Endothelial cell of hepatic sinusoid (primary cell): Measurements from ENCODE around the gene KLHDC3.

Source experiments
- in situ Hi-C: cut with HindIII; loops from 2 replicates; pipeline ENCODE4 v1.10.0; 2017; ENCODE audit warnings: low sequenced_read_pairs

Gene KLHDC3

DNA sequence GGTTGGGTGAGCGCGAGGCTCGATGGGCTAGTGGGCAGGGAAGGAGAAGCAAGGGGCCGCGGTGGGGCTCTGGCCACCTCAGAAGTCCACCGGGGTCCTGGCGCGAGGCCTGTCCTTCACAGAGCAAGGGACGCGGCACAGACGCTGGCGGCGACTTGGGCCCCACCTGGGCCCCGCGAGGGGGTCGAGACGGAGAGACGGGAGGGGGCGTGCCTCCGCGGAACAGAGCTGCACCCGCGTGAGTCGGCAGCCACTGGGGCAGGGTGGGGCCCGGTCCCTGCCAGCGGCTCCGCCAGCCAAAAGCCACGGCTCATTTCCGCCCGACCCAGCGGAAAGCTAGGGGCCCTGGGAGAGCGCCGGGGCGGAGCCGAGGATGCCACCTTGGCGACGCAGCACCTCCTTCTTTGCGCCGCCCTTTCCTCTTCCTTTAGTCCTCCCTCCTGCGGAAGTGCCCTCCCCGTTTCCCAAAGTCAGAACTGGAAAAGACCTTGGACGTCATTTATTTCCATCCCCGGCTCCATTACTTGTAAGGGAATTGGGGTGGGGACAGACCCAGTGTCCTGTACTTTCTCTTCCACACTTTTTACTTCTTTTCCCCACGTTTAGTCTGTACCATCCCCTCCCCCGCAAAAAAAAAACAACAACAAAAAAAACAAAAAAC, 39.6 kb downstream of the KLHDC3 start, which contains the start of gene CUL7:
TSS of gene CUL7 (minus strand) at position 307 of the 661 bp plus-strand sequence. CDS start 1,063 bp downstream, outside the sequence.
- in situ Hi-C loops = no loop called here

GRCh38 chr6:43054206-43054943, 40.3 kb downstream of the KLHDC3 start:
- in situ Hi-C loops = no loop called here

DNA sequence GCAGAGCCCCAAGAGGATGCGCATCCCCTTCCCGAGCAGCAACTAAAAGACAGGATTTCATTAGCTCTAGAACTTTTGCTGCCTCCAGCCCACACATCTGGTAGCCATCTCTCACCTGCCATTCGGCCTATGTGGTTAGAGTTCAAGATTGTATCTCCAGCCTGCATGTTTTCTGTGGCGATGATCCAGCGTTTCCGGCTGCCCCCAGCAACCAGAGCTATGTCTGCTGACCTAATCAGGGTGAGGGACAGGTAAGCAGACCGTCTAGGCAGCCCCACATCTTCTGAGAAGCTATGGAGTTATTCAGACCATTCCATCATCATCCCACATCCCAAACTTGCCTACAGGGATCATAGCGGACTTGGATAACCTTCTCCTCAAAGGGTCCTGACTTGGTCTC, 41.9 kb downstream of the KLHDC3 start:
- in situ Hi-C loops = no loop called here

DNA sequence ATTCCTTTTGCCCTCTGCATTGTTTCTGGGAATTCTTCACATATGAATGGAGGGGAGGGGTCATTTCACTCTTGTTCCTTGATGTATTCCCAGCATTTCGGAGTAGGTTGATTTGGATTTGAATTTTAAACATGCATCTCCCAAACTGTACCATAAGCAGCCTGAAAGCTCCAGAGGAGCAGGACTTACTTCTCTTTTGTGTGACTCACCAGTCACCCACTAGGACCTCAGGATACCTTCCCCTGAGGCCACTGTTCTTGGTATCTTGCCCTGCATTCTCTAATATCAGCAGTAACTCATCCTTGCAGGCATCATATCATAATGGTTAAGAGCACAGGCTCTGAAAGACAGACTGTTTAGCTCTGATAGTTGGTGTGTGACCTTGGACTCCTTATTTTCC, 44.5 kb downstream of the KLHDC3 start:
- in situ Hi-C loops = no loop called here

DNA sequence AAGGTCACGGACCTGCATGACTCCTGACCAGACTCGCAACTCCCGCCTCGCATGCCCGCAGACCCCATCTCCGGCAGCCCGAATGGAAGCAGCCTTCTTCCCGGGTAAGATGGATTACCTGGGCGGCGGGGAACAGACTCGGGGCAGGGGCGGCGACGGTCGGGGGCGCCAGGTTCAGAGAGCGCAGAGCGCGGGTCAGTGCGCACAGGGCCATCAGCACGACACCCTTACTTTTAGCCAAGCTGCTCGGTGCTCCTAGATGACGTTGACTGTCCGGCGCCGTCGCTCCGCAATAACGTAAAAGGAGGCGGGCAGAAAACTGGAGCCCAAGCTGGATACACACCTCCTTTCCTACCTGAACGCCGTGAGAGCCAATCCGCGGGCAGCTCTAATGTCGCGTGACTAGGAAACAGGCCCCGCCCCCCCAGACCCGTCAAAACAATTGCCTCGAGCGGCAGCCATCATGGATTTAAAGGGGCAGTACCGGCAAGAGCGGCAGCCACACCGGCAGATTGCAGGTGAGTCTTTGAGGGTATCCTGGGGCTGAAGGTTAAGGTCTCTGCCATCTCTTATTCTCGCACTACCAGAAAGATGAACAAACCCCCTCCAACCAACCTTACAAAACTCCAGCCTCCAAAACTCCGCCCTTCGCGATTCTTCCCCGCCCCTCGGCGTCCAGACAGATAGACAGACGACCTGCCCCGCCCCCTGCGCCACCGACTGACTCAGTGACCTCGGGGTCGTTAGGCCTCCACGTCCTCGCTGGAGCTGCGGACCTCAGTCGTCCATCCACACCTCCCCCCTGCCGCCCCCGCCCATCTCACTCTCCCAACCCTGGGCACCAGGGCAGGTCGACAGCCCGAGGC, 45.4 kb downstream of the KLHDC3 start, which contains the start of the genes KLC4 and MRPL2:
TSS of gene KLC4 (plus strand) at position 464 of the 866 bp plus-strand sequence. CDS start 1,705 bp downstream, outside the sequence.
TSS of gene MRPL2 (minus strand) at position 267 of the 866 bp plus-strand sequence. CDS start at position 214, 53 bp downstream.
- in situ Hi-C loops = no loop called here

GRCh38 chr6:43060034-43060754, 46.1 kb downstream of the KLHDC3 start:
- in situ Hi-C loops = no loop called here

DNA sequence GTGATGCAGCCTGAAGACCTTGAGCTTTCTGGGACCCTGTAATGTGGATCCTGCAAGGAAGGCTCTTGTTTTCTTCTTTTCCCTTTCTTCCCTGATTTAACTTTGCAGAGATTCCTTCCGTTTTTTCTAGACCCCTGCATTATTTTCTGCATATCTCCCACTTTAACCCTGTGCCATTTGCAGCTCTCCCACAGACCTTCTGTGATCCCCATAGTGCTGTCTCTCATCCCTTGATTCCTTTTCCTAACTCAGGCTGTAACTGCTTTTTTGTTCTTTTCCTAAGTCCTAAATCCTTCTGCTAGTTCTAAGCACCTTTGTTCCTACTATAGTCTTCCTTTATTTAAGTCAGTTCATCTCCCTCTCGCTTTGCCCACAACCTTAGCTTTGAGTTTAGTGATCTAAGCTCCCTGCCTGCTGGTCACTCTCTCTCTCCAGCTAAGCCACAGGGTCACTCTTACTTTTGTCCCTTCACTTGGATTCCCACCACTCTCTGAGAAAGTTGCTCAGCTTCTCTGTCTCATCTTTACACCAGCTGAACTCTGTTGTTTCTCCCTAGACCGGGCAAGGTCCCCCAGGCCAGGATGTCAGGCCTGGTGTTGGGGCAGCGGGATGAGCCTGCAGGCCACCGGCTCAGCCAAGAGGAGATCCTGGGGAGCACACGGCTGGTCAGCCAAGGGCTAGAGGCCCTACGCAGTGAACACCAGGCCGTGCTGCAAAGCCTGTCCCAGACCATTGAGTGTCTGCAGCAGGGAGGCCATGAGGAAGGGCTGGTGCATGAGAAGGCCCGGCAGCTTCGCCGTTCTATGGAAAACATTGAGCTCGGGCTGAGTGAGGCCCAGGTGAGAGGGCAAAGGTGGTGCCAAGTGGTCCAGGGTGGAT, 46.9 kb downstream of the KLHDC3 start:
- in situ Hi-C loops = no loop called here

- in situ Hi-C loops = no loop called here
Observed at GRCh38 chr6:43061861-43062260, 47.8 kb downstream of the KLHDC3 start.

DNA sequence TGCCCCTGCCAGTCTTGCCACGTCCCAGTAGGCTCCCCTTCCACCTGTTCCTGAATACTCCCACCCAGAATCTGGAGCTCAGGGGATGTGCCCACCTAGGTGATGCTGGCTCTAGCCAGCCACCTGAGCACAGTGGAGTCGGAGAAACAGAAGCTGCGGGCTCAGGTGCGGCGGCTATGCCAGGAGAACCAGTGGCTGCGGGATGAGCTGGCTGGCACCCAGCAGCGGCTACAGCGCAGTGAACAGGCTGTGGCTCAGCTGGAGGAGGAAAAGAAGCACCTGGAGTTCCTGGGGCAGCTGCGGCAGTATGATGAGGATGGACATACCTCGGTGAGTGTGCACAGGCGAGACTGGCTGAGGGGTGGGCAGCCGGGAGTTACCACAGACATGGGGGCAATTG, 48.8 kb downstream of the KLHDC3 start:
- in situ Hi-C loops = no loop called here

DNA sequence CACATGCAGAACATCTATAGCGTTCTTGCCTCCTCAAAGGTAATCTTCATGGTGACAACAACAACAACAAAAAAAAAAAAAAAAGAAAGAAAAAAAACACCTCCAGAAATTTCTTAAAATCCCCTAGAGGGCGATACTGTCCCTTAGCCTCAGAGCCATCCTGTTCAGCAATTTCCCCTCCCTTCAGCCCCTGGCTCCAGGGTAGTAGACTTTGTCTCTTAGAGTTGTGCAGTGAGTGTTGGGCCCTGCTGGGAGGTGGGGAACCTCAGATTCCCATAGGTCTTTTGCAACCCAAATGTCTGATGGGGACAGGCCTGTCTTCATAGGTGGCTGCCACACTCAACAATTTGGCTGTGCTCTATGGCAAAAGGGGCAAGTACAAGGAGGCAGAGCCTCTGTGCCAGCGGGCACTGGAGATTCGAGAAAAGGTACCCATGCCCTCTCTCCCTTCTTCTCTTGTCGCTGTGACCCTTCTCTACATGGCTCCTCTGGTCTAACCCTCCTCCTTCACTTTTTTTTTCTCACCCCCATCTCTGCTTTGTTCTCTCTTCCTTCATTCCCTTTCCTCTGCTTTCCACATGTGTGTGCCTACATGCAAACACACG, 56.1 kb downstream of the KLHDC3 start:
- in situ Hi-C loops = no loop called here
